IPS DF 6.9 (cell line): ENCODE measurements around the gene DAZL.

Source experiments
- DNase-seq: peaks from one replicate; pipeline ENCODE4 v3.0.0-alpha.2; 2013; ENCODE audit warnings: low read depth, low spot score
- H3K27ac ChIP-seq: one replicate; pipeline ENCODE4 v1.5.1; 2013; ENCODE audit warnings: low read length, control low read depth
- H3K27me3 ChIP-seq: 2 replicates; pipeline ENCODE4 v1.6.1; 2013; ENCODE audit warnings: mild to moderate bottlenecking, low read length; ENCODE audit not compliant: control insufficient read depth, insufficient read depth
- H3K36me3 ChIP-seq: 2 replicates; pipeline ENCODE4 v1.6.1; 2013; ENCODE audit warnings: low read length; ENCODE audit not compliant: control insufficient read depth, insufficient read depth
- H3K4me1 ChIP-seq: 2 replicates; pipeline ENCODE4 v1.6.1; 2013; ENCODE audit warnings: low read length; ENCODE audit not compliant: control insufficient read depth, insufficient read depth
- H3K4me3 ChIP-seq: 2 replicates; pipeline ENCODE4 v1.5.1; 2013; ENCODE audit warnings: mild to moderate bottlenecking, low read length
- H3K9me3 ChIP-seq: 2 replicates; pipeline ENCODE4 v1.6.1; 2013; ENCODE audit warnings: low read length, inconsistent platforms; ENCODE audit not compliant: control insufficient read depth, insufficient read depth
- WGBS: extraction: QIAGEN DNeasy Blood & Tissue Kit; methylation state at CpG from one replicate; pipeline ENCODE4 v1.1.7; 2013; ENCODE audit warnings: mixed read lengths, missing lambda C conversion rate; ENCODE audit not compliant: insufficient read length, insufficient coverage; 5-methylcytosine and 5-hydroxymethylcytosine counted together

Gene DAZL

GRCh38 chr3:16599694-16600093 lies 5.5 kb downstream of the DAZL start:
- H3K27me3 ChIP-seq: no peaks in the 10 kb centered on the region
- no peak for DNase-seq
- H3K9me3 ChIP-seq: no peaks in the 10 kb centered on the region
- H3K4me3 ChIP-seq: no peak overlapping the region
- no CpG with 5 or more reads among the region's 3 CpGs for WGBS
- H3K4me1 ChIP-seq: no peaks in the 10 kb centered on the region
- no peaks in the 10 kb centered on the region; the same call in 1 of the 2 replicates for H3K36me3 ChIP-seq
- H3K27ac ChIP-seq: no peak overlapping the region

DNA sequence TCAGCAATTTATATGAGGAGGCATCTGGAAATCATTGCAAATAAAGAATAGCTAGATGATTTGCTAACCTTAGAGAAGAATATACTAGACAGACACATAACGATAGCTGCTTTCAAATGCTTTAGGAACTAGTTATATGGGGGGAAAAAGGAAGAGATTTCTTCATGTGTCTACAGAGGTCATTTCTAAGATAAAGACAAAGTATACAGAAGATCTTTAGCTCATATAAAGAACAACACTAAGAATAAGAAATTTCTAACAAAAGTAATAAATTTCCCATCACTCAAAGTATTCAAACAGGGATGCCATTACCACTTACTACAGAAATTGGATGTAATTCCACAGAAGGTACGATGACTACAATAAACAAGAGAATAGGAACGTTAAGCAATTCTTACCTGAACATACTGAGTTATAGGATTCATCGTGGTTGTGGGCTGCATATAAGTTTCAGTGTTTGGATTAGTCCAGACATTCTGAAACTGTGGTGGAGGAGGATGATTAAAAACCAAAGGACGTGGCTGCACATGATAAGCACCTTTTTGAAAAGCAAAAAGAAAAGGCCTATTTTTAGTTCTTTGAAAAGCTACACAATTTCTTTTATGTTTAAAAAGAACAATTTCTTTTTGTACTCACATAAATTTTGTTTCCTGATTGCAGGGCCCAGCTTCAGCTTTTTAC lies 8.7 kb downstream of the DAZL start:
- no peak overlapping the region for H3K4me3 ChIP-seq
- H3K9me3 ChIP-seq: no peaks in the 10 kb centered on the region
- no peak overlapping the region for H3K27ac ChIP-seq
- H3K27me3 ChIP-seq: no peaks in the 10 kb centered on the region
- DNase-seq: no peak
- no peaks in the 10 kb centered on the region for H3K4me1 ChIP-seq
- no peaks in the 10 kb centered on the region for H3K36me3 ChIP-seq
- WGBS: no CpG with 5 or more reads among the region's 5 CpGs

GRCh38 chr3:16595778-16596177 lies 9.4 kb downstream of the DAZL start:
- Histone ChIP-seq H3K4me3 (no peak overlapping the region), H3K27me3 (no peaks in the 10 kb centered on the region), H3K4me1 (no peaks in the 10 kb centered on the region), H3K36me3 (no peaks in the 10 kb centered on the region), H3K27ac (no peak overlapping the region), H3K9me3 (no peaks in the 10 kb centered on the region)
- no CpG with 5 or more reads among the region's 3 CpGs for WGBS
- DNase-seq: no peak

DNA sequence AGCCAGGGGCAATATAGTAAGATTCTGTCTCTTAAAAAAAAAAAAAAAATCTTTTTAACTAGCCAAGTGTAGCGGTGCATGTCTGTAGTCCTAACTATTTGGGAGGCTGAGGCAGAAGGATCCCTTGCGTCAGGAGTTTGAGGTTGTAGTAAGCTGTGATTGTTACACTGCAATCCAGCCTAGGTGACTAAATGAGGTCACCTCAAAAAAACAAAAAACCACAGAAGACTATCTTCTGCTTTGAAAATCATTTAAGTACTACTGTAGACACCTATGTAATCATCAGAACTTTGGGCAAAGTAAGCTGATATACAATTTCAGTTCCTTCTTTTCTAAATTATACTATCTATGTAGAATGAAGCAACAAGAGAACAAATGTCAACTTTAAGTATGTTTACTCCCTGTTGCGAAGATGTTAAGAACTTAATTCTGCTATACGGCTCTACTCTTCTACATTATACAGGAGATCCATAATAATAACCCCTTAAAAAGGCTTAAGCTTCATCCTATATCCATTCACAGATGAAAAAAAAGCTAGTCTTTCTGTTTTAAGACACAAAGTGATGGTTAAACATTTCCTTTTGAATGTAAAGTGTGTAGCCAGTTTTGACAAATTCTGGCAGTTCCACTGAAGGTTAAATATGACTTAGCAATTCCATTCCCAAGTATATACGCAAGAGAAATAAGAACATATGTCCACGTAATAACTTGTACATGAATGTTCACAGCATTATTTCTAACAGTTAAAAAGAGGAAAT lies 15.2 kb downstream of the DAZL start:
- Histone ChIP-seq H3K4me3 (no peak overlapping the region), H3K4me1 (no peaks in the 10 kb centered on the region), H3K27ac (no peak overlapping the region), H3K27me3 (no peaks in the 10 kb centered on the region), H3K36me3 (no peaks in the 10 kb centered on the region), H3K9me3 (no peaks in the 10 kb centered on the region)
- no CpG with 5 or more reads among the region's 6 CpGs for WGBS
- DNase-seq: no peak

GRCh38 chr3:16589120-16589519 lies 16.1 kb downstream of the DAZL start:
- no CpG with 5 or more reads among the region's 1 CpG for WGBS
- Histone ChIP-seq H3K27ac (no peak overlapping the region), H3K9me3 (no peaks in the 10 kb centered on the region)

DNA sequence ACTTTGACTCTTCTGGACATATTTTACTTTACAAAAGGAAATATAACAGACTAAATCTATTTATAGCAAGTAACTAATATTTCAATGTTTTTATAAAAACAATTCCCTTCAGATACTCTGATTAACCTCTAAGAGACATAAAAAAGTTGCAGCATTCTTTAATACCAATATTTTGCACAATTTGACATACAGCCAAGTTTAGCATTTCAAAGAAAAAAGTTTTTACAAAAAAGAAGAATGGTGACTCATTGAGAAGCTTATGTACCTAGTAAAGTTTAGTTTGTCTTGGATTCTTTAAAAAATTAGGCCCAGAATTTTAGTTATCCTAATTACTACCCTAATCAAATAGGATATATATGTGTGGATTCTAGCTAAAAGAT lies 17.6 kb downstream of the DAZL start:
- H3K27ac ChIP-seq: no peak overlapping the region
- no peak for DNase-seq
- no peak overlapping the region for H3K4me3 ChIP-seq
- no peaks in the 10 kb centered on the region for H3K27me3 ChIP-seq
- H3K4me1 ChIP-seq: no peaks in the 10 kb centered on the region
- H3K36me3 ChIP-seq: no peaks in the 10 kb centered on the region
- H3K9me3 ChIP-seq: no peaks in the 10 kb centered on the region

More at GRCh38 chr3:16589120-16589519, 16.1 kb downstream of the DAZL start:
- no peaks in the 10 kb centered on the region for H3K4me1 ChIP-seq
- no peaks in the 10 kb centered on the region for H3K36me3 ChIP-seq
- no peak for DNase-seq
- H3K27me3 ChIP-seq: no peaks in the 10 kb centered on the region
- H3K4me3 ChIP-seq: no peak overlapping the region

DNA sequence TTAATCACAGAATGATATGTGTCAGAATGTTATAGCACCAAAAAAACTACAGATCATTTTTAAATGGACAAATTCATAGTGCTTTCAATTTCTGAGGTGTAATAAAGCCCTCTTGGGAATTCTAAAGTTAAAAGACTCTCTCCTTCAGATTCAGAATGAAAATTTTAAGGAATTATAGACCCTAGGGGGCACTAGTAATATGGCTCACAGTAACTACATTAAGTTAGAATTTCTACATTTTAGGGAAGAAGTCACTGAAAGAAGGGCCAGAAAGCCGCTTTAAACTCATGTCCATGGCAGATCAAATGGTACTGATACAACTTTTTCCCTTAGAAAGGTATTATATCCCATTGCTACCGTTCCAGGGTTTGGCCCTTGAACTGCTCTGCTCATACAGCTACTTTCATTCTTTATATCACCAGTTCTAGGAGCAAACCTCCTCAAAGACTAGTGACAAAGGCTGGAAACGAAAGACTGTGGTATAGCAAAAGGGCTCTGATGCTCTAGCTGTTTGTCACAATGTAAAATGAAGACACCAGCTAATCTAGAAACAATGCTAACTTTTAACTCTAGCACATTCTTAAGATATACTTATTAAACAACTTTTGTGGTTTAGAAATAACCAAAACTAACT lies 18.1 kb downstream of the DAZL start:
- Histone ChIP-seq H3K9me3 (no peaks in the 10 kb centered on the region), H3K4me1 (no peaks in the 10 kb centered on the region), H3K27ac (no peak overlapping the region), H3K4me3 (no peak overlapping the region), H3K27me3 (no peaks in the 10 kb centered on the region), H3K36me3 (no peaks in the 10 kb centered on the region)
- DNase-seq: no peak
- no CpG with 5 or more reads among the region's 3 CpGs for WGBS

- Histone ChIP-seq H3K27me3 (no peaks in the 10 kb centered on the region), H3K27ac (no peak overlapping the region), H3K4me1 (no peaks in the 10 kb centered on the region), H3K36me3 (no peaks in the 10 kb centered on the region), H3K4me3 (no peak overlapping the region), H3K9me3 (no peaks in the 10 kb centered on the region)
- no CpG with 5 or more reads among the region's 2 CpGs for WGBS
- DNase-seq: no peak
Measured at GRCh38 chr3:16584880-16585279, 20.3 kb downstream of the DAZL start.

DNA sequence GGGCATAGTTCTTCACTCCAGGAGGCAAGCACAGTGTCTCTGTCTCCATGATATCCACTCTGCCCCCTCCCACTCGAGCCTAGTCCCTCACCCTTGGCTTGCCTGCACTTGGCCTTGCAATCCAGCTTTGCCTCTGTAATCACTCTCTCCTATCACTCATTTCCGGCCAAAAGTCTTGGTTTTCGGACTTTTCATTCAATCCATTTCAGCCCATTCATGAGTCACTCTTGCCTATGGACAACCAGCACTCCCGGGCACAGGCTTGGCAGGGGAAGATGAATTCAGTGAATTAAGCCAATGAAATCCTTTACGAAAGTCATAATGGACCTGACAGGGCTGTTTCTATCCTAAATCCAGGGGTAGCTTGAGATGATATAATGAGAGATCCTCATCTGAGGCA lies 21.7 kb downstream of the DAZL start:
- Histone ChIP-seq H3K4me1 (no peaks in the 10 kb centered on the region), H3K36me3 (no peaks in the 10 kb centered on the region), H3K27me3 (no peaks in the 10 kb centered on the region), H3K4me3 (no peak overlapping the region), H3K27ac (no peak overlapping the region), H3K9me3 (no peaks in the 10 kb centered on the region)
- no CpG with 5 or more reads among the region's 5 CpGs for WGBS
- DNase-seq: no peak

DNA sequence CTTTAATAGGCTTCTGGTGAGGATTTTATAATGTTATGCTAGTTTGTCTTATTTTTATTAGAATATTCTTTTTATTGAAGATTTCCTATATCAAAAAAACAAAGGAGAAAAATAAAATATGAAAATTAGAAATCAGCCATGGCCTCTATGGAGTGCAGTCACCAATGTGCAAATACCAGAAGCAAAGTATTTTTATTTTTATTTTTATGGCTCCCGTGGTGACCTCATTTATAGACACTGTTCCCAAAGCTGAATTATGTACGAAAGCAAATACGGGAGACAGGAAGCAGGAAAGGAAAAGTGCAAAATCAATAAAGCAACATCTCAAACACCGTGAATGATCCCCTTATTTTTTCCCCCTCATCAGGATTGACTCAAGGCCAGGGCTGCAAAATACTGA lies 35.1 kb downstream of the DAZL start:
- H3K4me1 ChIP-seq: no peaks in the 10 kb centered on the region
- WGBS: no CpG with 5 or more reads among the region's 4 CpGs
- H3K27ac ChIP-seq: no peak overlapping the region
- no peaks in the 10 kb centered on the region for H3K27me3 ChIP-seq
- no peak overlapping the region for H3K4me3 ChIP-seq
- DNase-seq: no peak
- no peaks in the 10 kb centered on the region for H3K9me3 ChIP-seq
- H3K36me3 ChIP-seq: no peaks in the 10 kb centered on the region
